ENCODE measurements around the gene FLT3LG.

DNA sequence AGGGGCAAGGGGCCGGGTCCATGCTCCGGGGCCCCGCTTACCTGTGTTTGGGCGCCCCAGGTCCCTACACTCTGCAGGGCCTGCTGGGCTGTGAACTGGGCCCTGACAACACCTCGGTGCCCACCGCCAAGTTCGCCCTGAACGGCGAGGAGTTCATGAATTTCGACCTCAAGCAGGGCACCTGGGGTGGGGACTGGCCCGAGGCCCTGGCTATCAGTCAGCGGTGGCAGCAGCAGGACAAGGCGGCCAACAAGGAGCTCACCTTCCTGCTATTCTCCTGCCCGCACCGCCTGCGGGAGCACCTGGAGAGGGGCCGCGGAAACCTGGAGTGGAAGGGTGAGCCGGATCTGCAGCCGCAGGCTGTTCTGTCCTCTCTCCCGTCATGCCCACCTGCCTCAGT, 40.1 kb downstream of the FLT3LG start:
- TF ChIP-seq, protein P1, sequence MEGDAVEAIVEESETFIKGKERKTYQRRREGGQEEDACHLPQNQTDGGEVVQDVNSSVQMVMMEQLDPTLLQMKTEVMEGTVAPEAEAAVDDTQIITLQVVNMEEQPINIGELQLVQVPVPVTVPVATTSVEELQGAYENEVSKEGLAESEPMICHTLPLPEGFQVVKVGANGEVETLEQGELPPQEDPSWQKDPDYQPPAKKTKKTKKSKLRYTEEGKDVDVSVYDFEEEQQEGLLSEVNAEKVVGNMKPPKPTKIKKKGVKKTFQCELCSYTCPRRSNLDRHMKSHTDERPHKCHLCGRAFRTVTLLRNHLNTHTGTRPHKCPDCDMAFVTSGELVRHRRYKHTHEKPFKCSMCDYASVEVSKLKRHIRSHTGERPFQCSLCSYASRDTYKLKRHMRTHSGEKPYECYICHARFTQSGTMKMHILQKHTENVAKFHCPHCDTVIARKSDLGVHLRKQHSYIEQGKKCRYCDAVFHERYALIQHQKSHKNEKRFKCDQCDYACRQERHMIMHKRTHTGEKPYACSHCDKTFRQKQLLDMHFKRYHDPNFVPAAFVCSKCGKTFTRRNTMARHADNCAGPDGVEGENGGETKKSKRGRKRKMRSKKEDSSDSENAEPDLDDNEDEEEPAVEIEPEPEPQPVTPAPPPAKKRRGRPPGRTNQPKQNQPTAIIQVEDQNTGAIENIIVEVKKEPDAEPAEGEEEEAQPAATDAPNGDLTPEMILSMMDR (IDR thresholded peaks at IDR 0.05) = no peak
- peak in 1 of 3 donors; percentile 24 for TF ChIP-seq POLR2A (IDR thresholded peaks at IDR 0.05)
